Stimulated activated CD4-positive, alpha-beta T cell treated with anti-CD3 and anti-CD28 coated beads, Interleukin-4, amount 100 ng/mL, for 1 hour (primary cell): Measurements from ENCODE around the gene POMGNT2.

Experiments used
- DNase-seq: peaks from one replicate; pipeline ENCODE4 v3.0.0-alpha.2; 2020

POMGNT2 gene

GRCh38 chr3:43043071-43043766, 62.7 kb downstream of the POMGNT2 start:
- no peak for DNase-seq

- no peak for DNase-seq
These were observed 64.4 kb downstream of the POMGNT2 start for GRCh38 chr3:43041517-43041916.

GRCh38 chr3:43038010-43038409, 67.9 kb downstream of the POMGNT2 start:
- no peak for DNase-seq

- no peak for DNase-seq
These were observed 69.1 kb downstream of the POMGNT2 start for GRCh38 chr3:43036621-43037423.

- DNase-seq: no peak
These were observed 70.0 kb downstream of the POMGNT2 start for GRCh38 chr3:43035801-43036365.

- no peak for DNase-seq
These were observed 71.0 kb downstream of the POMGNT2 start for GRCh38 chr3:43034911-43035310.

- no peak for DNase-seq
These were observed 71.7 kb downstream of the POMGNT2 start for GRCh38 chr3:43034200-43034599.

GRCh38 chr3:43032646-43033628, 72.9 kb downstream of the POMGNT2 start:
- DNase-seq: no peak

- no peak for DNase-seq
These were observed 73.9 kb downstream of the POMGNT2 start for GRCh38 chr3:43031889-43032545.

GRCh38 chr3:43031485-43031884, 74.4 kb downstream of the POMGNT2 start:
- DNase-seq: no peak

GRCh38 chr3:43030162-43030935, 75.5 kb downstream of the POMGNT2 start:
- no peak for DNase-seq
